NCI-H774 (cell line): ENCODE measurements around the gene DRC3.

Experiments
- DNase-seq: peaks from one replicate; lab custom pipeline; 2025; lab: John Stamatoyannopoulos, UW

Gene DRC3

GRCh38 chr17:17970699-17971430, 1.8 kb upstream of the DRC3 start:
- no peak for DNase-seq

GRCh38 chr17:17971431-17972125, 1.1 kb upstream of the DRC3 start:
- DNase-seq = no peak

- DNase-seq = no peak
Measured at GRCh38 chr17:17972952-17973254, 241 bp downstream of the DRC3 start.

- DNase-seq = no peak
Measured at GRCh38 chr17:17975436-17975835, 2.8 kb downstream of the DRC3 start.

GRCh38 chr17:17976931-17977570, 4.4 kb downstream of the DRC3 start:
- no peak for DNase-seq

- DNase-seq = no peak
Measured at GRCh38 chr17:17978481-17979424, 6.1 kb downstream of the DRC3 start.

GRCh38 chr17:17979778-17980177, 7.1 kb downstream of the DRC3 start:
- DNase-seq = no peak

GRCh38 chr17:17981330-17981729, 8.7 kb downstream of the DRC3 start:
- no peak for DNase-seq

GRCh38 chr17:17982801-17983200, 10.1 kb downstream of the DRC3 start:
- no peak for DNase-seq

GRCh38 chr17:17983376-17983775, 10.7 kb downstream of the DRC3 start:
- no peak for DNase-seq

GRCh38 chr17:17983776-17984175, 11.1 kb downstream of the DRC3 start:
- DNase-seq = no peak

- no peak for DNase-seq
Measured at GRCh38 chr17:17985153-17985552, 12.5 kb downstream of the DRC3 start.

GRCh38 chr17:17985555-17985954, 12.9 kb downstream of the DRC3 start:
- DNase-seq = no peak

- no peak for DNase-seq
Measured at GRCh38 chr17:17987187-17987896, 14.7 kb downstream of the DRC3 start.

- no peak for DNase-seq
Measured at GRCh38 chr17:17987901-17988300, 15.2 kb downstream of the DRC3 start.

GRCh38 chr17:17988427-17988945, 15.8 kb downstream of the DRC3 start:
- no peak for DNase-seq

GRCh38 chr17:17989081-17989480, 16.4 kb downstream of the DRC3 start:
- DNase-seq = no peak

GRCh38 chr17:17989618-17990017, 17.0 kb downstream of the DRC3 start:
- no peak for DNase-seq

- no peak for DNase-seq
Measured at GRCh38 chr17:17990282-17990681, 17.6 kb downstream of the DRC3 start.

- DNase-seq = no peak
Measured at GRCh38 chr17:17993366-17993765, 20.7 kb downstream of the DRC3 start.

GRCh38 chr17:17993852-17994251, 21.2 kb downstream of the DRC3 start:
- no peak for DNase-seq
